HepG2 (cell line): ENCODE measurements around the gene AFF4. TPM values are rescaled to one million over a fixed set of nuclear protein-coding genes. Genes with fewer than 3 reads are reported as not detected.

ENCODE experiments used
- ATAC-seq: fragments of 200-7000 bp; cut with Tn5 transposase; 3 replicates; pipeline ENCODE4 v1.9.1; 2020; ENCODE audit warnings: mild to moderate bottlenecking, moderate library complexity
- BruUV-seq: library from RNA; stranded (reverse); fragments of 400-500 nt; replicated peaks from 2 replicates; lab custom pipeline; 2021; lab: Mats Ljungman, UMichigan
- CTCF ChIA-PET: fragments of 300-600 bp; formaldehyde crosslinking; extraction: SDS; loops from one replicate; lab custom pipeline; 2021; ENCODE audit warnings: low total read pairs, inconsistent platforms, low intra/inter-chr PET ratio; lab: Yijun Ruan, JAX
- POLR2A ChIA-PET: fragments of 350-600 bp; sonication (Branson Sonifier 250); formaldehyde crosslinking; loops from one replicate; lab custom pipeline; 2020; ENCODE audit warnings: antibody characterized with exemption, inconsistent platforms; lab: Yijun Ruan, JAX
- DNase-seq: peaks from one replicate; pipeline ENCODE4 v3.0.0-alpha.2; 2015; ENCODE audit warnings: low spot score
- FAIRE-seq: peaks from 3 replicates; lab custom pipeline; 2011; peaks lifted over from hg19 to GRCh38; lab: Jason Lieb, UNC
- H2AFZ ChIP-seq: one replicate; pipeline ENCODE4 v1.6.1; 2011; ENCODE audit warnings: low read length, inconsistent platforms
- H3K27ac ChIP-seq: fragments of 300-600 bp; 3 replicates; pipeline ENCODE4 v1.8.0; 2011; ENCODE audit warnings: mixed run types, mild to moderate bottlenecking, mixed read lengths, low read length, inconsistent platforms; ENCODE audit not compliant: insufficient read depth; ENCODE audit errors: extremely low read length
- H3K27me3 ChIP-seq, 2 experiments: fragments of 200-600 bp in 1 of 2; 2 replicates in 1 of 2; 3 replicates in 1 of 2; pipeline versions ENCODE4 v1.6.0 to v1.8.0; 2011; ENCODE audit warnings: low read length in 2 of 2, mild to moderate bottlenecking in 2 of 2, moderate library complexity in 2 of 2, inconsistent platforms in 1 of 2; ENCODE audit not compliant: insufficient read depth in 2 of 2, control insufficient read depth in 1 of 2
- H3K36me3 ChIP-seq, 2 experiments: fragments of 200-600 bp in 1 of 2; replicated peaks in 1 of 2; 2 replicates in 1 of 2; 3 replicates in 1 of 2; pipeline versions ENCODE4 v1.5.1 to v1.8.0; 2011; ENCODE audit warnings: low read length in 2 of 2, inconsistent platforms in 1 of 2; ENCODE audit not compliant: insufficient read depth in 2 of 2, control insufficient read depth in 1 of 2
- H3K4me1 ChIP-seq: 2 replicates; pipeline ENCODE4 v1.5.1; 2012; ENCODE audit warnings: low read length, inconsistent platforms; ENCODE audit not compliant: insufficient read depth
- H3K4me2 ChIP-seq: 2 replicates; pipeline ENCODE4 v1.6.0; 2011; ENCODE audit warnings: low read depth, low read length, inconsistent platforms
- H3K4me3 ChIP-seq, 3 experiments: fragments of 200-600 bp in 1 of 3; sonication (generic), shearing (Covaris generic) in 1 of 3; replicated peaks in 1 of 3; 2 replicates each; pipeline ENCODE4 v1.5.1; 2011 to 2016; ENCODE audit warnings: low read length in 3 of 3, inconsistent platforms in 2 of 3, low read depth in 2 of 3, mild to moderate bottlenecking in 2 of 3, control low read depth in 1 of 3, mixed read lengths in 1 of 3; ENCODE audit not compliant: insufficient read depth in 1 of 3
- H3K79me2 ChIP-seq: one replicate; pipeline ENCODE4 v1.6.1; 2011; ENCODE audit warnings: low read length, inconsistent platforms; ENCODE audit not compliant: insufficient read depth
- H3K9ac ChIP-seq: 2 replicates; pipeline ENCODE4 v1.6.0; 2011; ENCODE audit warnings: mild to moderate bottlenecking, low read depth, low read length, inconsistent platforms; ENCODE audit not compliant: insufficient read depth
- H3K9me3 ChIP-seq: 2 replicates; pipeline ENCODE4 v1.5.1; 2012; ENCODE audit warnings: mild to moderate bottlenecking, low read length
- H4K20me1 ChIP-seq: 2 replicates; pipeline ENCODE4 v1.6.0; 2011; ENCODE audit warnings: inconsistent platforms, mild to moderate bottlenecking, low read length, moderate library complexity; ENCODE audit not compliant: insufficient read depth
- ARHGAP35 ChIP-seq: sonication (generic); formaldehyde crosslinking; IDR thresholded peaks from 2 replicates; pipeline ENCODE4 v1.9.0; 2022; ENCODE audit warnings: mild to moderate bottlenecking, inconsistent platforms, moderate library complexity, missing genetic modification reagents, borderline replicate concordance
- ARID2 ChIP-seq: sonication (generic); formaldehyde crosslinking; IDR thresholded peaks from 2 replicates; pipeline ENCODE4 v1.8.1; 2022; ENCODE audit warnings: mild to moderate bottlenecking, missing genetic modification reagents, borderline replicate concordance
- ASH2L ChIP-seq: fragments of 300-600, 200-600 bp; sonication (generic); IDR thresholded peaks from 2 replicates; pipeline ENCODE4 v1.7.0; 2017; ENCODE audit warnings: low read depth, mild to moderate bottlenecking, moderate library complexity, mixed read lengths, low read length; ENCODE audit not compliant: insufficient read length
- ELF1 ChIP-seq: sonication (generic); formaldehyde crosslinking; IDR thresholded peaks from 2 replicates; pipeline ENCODE4 v1.4.0; 2020; ENCODE audit warnings: missing genetic modification reagents
- FLYWCH1 ChIP-seq: sonication (generic); formaldehyde crosslinking; IDR thresholded peaks from 2 replicates; pipeline ENCODE4 v1.8.1; 2023; ENCODE audit warnings: mild to moderate bottlenecking, missing genetic modification reagents
- HNF4A ChIP-seq: sonication (generic); formaldehyde crosslinking; IDR thresholded peaks from 2 replicates; pipeline ENCODE4 v1.4.0; 2020; ENCODE audit warnings: missing genetic modification reagents
- KDM2A ChIP-seq: sonication (generic); formaldehyde crosslinking; IDR thresholded peaks from 2 replicates; pipeline ENCODE4 v1.4.0; 2020; ENCODE audit warnings: low read depth, missing genetic modification reagents, borderline replicate concordance
- KDM3A ChIP-seq: IDR thresholded peaks from 2 replicates; pipeline ENCODE4 v1.6.1; 2018; ENCODE audit warnings: low read depth, missing compliant biosample characterization
- MED1 ChIP-seq: sonication (generic); formaldehyde crosslinking; IDR thresholded peaks from 2 replicates; pipeline ENCODE4 v1.4.0; 2020; ENCODE audit warnings: missing genetic modification reagents
- MIXL1 ChIP-seq: IDR thresholded peaks from 2 replicates; pipeline ENCODE4 v1.6.1; 2016
- NCOA2 ChIP-seq: sonication (generic); formaldehyde crosslinking; IDR thresholded peaks from 2 replicates; pipeline ENCODE4 v1.8.0; 2022; ENCODE audit warnings: inconsistent platforms
- SOX13 ChIP-seq, 3 experiments: fragments of 450-650 bp in 1 of 3; sonication (generic) in 1 of 3; formaldehyde crosslinking in 1 of 3; IDR thresholded peaks in 2 of 3; conservative IDR thresholded peaks in 1 of 3; 2 replicates each; pipeline versions ENCODE4 v1.5.0 to v1.6.1; 2016 to 2020; ENCODE audit warnings: antibody characterized with exemption in 1 of 3, mild to moderate bottlenecking in 1 of 3, missing compliant biosample characterization in 1 of 3, missing genetic modification reagents in 1 of 3, moderate library complexity in 1 of 3
- SOX6 ChIP-seq, 2 experiments: fragments of 450-650 bp in 1 of 2; sonication (generic) in 1 of 2; formaldehyde crosslinking in 1 of 2; IDR thresholded peaks; 2 replicates each; pipeline versions ENCODE4 v1.4.0 to v1.6.1; 2017 to 2020; ENCODE audit warnings: antibody characterized with exemption in 1 of 2, mild to moderate bottlenecking in 1 of 2, missing genetic modification reagents in 1 of 2
- ZNF124 ChIP-seq: sonication (generic); formaldehyde crosslinking; IDR thresholded peaks from 2 replicates; pipeline ENCODE4 v1.4.0; 2020; ENCODE audit warnings: missing genetic modification reagents
- ZNF484 ChIP-seq: sonication (generic); formaldehyde crosslinking; IDR thresholded peaks from 2 replicates; pipeline ENCODE4 v1.5.1; 2020; ENCODE audit warnings: mild to moderate bottlenecking, low read depth, missing genetic modification reagents, borderline replicate concordance
- ZNF792 ChIP-seq: IDR thresholded peaks from 2 replicates; pipeline ENCODE4 v1.6.1; 2016
- WGBS: methylation state at CpG from one replicate; pipeline ENCODE4 v1.1.6; 2017; ENCODE audit warnings: low lambda C conversion rate; 5-methylcytosine and 5-hydroxymethylcytosine counted together
- in situ Hi-C: cut with HindIII; loops from 2 replicates; pipeline ENCODE4 v1.10.0; 2017; ENCODE audit warnings: low pct_unique_long_range_greater_than_20kb; ENCODE audit not compliant: extremely low pct_ligation_motif_present
- intact Hi-C: fragments of 100-400 bp; cut with micrococcal nuclease; formaldehyde crosslinking; loops from one replicate; pipeline ENCODE4 v1.10.0; 2022; ENCODE audit not compliant: unreplicated experiment
- polyA plus RNA-seq, 8 experiments: library from polyadenylated mRNA; depleted of rRNA in 3 of 8; stranded (reverse) in 7 of 8; unstranded in 1 of 8; fragments of >200 nt; fragmentation: Illumina TruSeq in 4 of 8; extraction: Trizol in 4 of 8; gene quantifications; 2 replicates each; pipeline versions ENCODE4 v1.2.1 to v1.2.3, GENCODE V29; 2011 to 2016; ENCODE audit warnings: low read depth in 4 of 8, missing spikeins in 1 of 8, mixed read lengths in 1 of 8; ENCODE audit not compliant: insufficient read depth in 1 of 8
- total RNA-seq, 5 experiments: library from RNA; depleted of rRNA; stranded (reverse); fragments of >200 nt; fragmentation: Illumina TruSeq; extraction: Trizol; gene quantifications; 2 replicates each; pipeline ENCODE4 v1.2.3, GENCODE V29; 2016; ENCODE audit warnings: low read depth in 1 of 5
- TF ChIP-seq, protein P1 (sequence below): sonication (generic); formaldehyde crosslinking; IDR thresholded peaks from 2 replicates; pipeline ENCODE4 v1.4.0; 2020; ENCODE audit warnings: missing genetic modification reagents, mild to moderate bottlenecking, borderline replicate concordance
- TF ChIP-seq, protein P2 (sequence below): IDR thresholded peaks from 2 replicates; pipeline ENCODE4 v1.6.1; 2016; ENCODE audit warnings: missing genetic modification reagents, missing compliant biosample characterization
- TF ChIP-seq, protein P3 (sequence below): sonication (generic); formaldehyde crosslinking; conservative IDR thresholded peaks from 2 replicates; pipeline ENCODE4 v1.4.0; 2020; ENCODE audit warnings: mild to moderate bottlenecking, missing genetic modification reagents, moderate library complexity

AFF4 gene
- total and polyA plus RNA-seq, 2 of the 13 experiments (the other 11 are each of a cell fraction or from before 2014, with no cell fraction given): 22.1 to 25.5 TPM

DNA sequence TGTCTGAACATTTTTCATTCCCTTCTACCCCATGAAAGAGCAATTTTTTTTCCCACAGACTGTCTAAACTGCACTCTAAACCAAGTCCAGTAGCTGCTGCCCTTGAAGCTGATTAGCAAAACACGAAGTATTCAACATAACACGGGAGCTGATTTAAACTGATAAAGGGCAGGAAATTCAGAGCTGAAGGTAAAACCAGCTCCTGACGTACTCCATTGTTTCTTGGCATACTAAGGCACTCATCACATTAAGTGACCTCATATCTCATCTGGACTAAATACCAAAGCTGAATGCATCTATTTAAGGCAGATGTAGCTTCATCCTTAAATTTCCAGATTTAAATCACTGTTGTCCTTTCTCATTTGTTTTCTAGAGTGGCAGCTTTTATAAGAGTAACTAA, 109.1 kb downstream of the AFF4 start (continued):
- TF ChIP-seq, protein P1, sequence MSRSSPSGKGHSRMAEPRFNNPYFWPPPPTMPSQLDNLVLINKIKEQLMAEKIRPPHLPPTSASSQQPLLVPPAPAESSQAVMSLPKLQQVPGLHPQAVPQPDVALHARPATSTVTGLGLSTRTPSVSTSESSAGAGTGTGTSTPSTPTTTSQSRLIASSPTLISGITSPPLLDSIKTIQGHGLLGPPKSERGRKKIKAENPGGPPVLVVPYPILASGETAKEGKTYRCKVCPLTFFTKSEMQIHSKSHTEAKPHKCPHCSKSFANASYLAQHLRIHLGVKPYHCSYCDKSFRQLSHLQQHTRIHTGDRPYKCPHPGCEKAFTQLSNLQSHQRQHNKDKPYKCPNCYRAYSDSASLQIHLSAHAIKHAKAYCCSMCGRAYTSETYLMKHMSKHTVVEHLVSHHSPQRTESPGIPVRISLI: 0 out of 2 replicates have a peak, but pooled peaks have one; percentile 32
- TF ChIP-seq, protein P2, sequence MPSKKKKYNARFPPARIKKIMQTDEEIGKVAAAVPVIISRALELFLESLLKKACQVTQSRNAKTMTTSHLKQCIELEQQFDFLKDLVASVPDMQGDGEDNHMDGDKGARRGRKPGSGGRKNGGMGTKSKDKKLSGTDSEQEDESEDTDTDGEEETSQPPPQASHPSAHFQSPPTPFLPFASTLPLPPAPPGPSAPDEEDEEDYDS: 0 out of 2 replicates have a peak, but pooled peaks have one; percentile 20
- TF ChIP-seq SOX13 (IDR thresholded peaks at IDR 0.05) (no peak), SOX13 (CRISPR knock-in tag; conservative IDR thresholded peaks at IDR 0.05 in 1 of 2, IDR thresholded peaks at IDR 0.05 in 1 of 2) (0 out of 4 replicates have a peak, but pooled peaks of 1 of the 2 experiments have one; percentile 13), MIXL1 (CRISPR knock-in tag) (peak; percentile 40; the same call in 1 of the 2 replicates), HNF4A (peak; percentile 33; the same call in 1 of the 2 replicates), ARID2 (CRISPR knock-in tag) (no peak), ZNF792 (0 out of 2 replicates have a peak, but pooled peaks have one; percentile 26), SOX6 (IDR thresholded peaks at IDR 0.05) (no peak), SOX6 (CRISPR knock-in tag; IDR thresholded peaks at IDR 0.05) (peak; percentile 8; the same call in 1 of the 2 replicates)

DNA sequence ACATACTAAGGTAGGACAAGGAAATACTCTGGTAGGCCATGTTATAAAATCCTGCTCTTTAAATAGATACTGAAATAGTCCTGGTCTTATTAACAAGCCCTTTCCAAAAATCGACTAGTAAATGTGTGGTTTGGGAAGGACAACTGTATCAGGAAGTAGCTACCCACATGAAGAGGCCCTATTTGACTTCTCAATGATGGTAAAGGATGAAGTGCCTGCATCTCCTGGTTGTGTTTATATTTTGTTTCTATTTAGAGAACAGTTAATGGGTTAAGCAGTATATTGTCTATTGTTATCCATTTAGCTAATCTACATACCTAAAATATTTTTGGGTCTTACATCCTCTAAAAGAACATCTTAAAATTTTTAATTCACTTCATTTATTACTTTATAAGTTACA, 109.6 kb downstream of the AFF4 start:
- DNase-seq (no peak), FAIRE-seq (no peak), ATAC-seq (no peak)
- H3K27me3 ChIP-seq: no peaks in the 10 kb centered on the region; a peak in 1 of 5 replicates
- POLR2A ChIA-PET: interaction anchor here (1.0 to 2.8 kb wide), 5 partner anchors 12 to 198 kb away, joined by 3 to 28 read pairs (median 8); partner anchors contain the start of genes GDF9, HSPA4 and UQCRQ
- CTCF ChIA-PET: no interaction called here
- peaks cover 64% of the 10 kb centered on the region for H3K4me1 ChIP-seq
- H4K20me1 ChIP-seq: no peaks in the 10 kb centered on the region
- no peaks in the 10 kb centered on the region for H3K9me3 ChIP-seq
- H3K36me3 ChIP-seq: no peaks in the 10 kb centered on the region
- H2AFZ ChIP-seq: no peak overlapping the region
- H3K79me2 ChIP-seq: no peaks in the 10 kb centered on the region
- BruUV-seq: no TSS peak
- 0 out of 2 replicates have a peak overlapping the region, but pooled peaks have one; percentile 15 for H3K9ac ChIP-seq
- WGBS: 5% methylated on average over 1 of the region's 1 CpG
- intact Hi-C loops: no loop called here
- H3K27ac ChIP-seq: peak overlapping the region; percentile 55
- peak overlapping the region; percentile 36; the same call in 1 of the 2 replicates for H3K4me2 ChIP-seq
- in situ Hi-C loops: no loop called here
- no peak overlapping the region; a peak in 1 of 6 replicates for H3K4me3 ChIP-seq
- TF ChIP-seq ASH2L (peak; percentile 12), ZNF484 (CRISPR knock-in tag) (no peak), MED1 (CRISPR knock-in tag) (no peak), FLYWCH1 (CRISPR knock-in tag) (no peak), ELF1 (CRISPR knock-in tag) (no peak), KDM3A (CRISPR knock-in tag) (no peak), KDM2A (CRISPR knock-in tag) (no peak), NCOA2 (no peak), ARHGAP35 (CRISPR knock-in tag) (no peak), ZNF124 (CRISPR knock-in tag) (no peak)
- TF ChIP-seq, protein P3, sequence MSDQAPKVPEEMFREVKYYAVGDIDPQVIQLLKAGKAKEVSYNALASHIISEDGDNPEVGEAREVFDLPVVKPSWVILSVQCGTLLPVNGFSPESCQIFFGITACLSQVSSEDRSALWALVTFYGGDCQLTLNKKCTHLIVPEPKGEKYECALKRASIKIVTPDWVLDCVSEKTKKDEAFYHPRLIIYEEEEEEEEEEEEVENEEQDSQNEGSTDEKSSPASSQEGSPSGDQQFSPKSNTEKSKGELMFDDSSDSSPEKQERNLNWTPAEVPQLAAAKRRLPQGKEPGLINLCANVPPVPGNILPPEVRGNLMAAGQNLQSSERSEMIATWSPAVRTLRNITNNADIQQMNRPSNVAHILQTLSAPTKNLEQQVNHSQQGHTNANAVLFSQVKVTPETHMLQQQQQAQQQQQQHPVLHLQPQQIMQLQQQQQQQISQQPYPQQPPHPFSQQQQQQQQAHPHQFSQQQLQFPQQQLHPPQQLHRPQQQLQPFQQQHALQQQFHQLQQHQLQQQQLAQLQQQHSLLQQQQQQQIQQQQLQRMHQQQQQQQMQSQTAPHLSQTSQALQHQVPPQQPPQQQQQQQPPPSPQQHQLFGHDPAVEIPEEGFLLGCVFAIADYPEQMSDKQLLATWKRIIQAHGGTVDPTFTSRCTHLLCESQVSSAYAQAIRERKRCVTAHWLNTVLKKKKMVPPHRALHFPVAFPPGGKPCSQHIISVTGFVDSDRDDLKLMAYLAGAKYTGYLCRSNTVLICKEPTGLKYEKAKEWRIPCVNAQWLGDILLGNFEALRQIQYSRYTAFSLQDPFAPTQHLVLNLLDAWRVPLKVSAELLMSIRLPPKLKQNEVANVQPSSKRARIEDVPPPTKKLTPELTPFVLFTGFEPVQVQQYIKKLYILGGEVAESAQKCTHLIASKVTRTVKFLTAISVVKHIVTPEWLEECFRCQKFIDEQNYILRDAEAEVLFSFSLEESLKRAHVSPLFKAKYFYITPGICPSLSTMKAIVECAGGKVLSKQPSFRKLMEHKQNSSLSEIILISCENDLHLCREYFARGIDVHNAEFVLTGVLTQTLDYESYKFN (CRISPR knock-in tag): 0 out of 2 replicates have a peak, but pooled peaks have one; percentile 2
